ENCODE results near the gene EIF2B1.
"Not testable (repeated sequence)": the region's sequence is repeated elsewhere in the genome, so short reads cannot be mapped to it uniquely, and the experiment has no call there.

EIF2B1 gene

GRCh38 chr12:123617144-123617543 is 16.3 kb downstream of the EIF2B1 start:
- DNase-seq, result no peak

GRCh38 chr12:123614531-123614930 is 19.0 kb downstream of the EIF2B1 start:
- no peak for DNase-seq

- DNase-seq, result no peak
Observed at GRCh38 chr12:123614110-123614509, 19.4 kb downstream of the EIF2B1 start.

GRCh38 chr12:123608182-123608581 is 25.3 kb downstream of the EIF2B1 start:
- DNase-seq, result no peak

GRCh38 chr12:123607756-123608155 is 25.7 kb downstream of the EIF2B1 start:
- DNase-seq, result no peak

GRCh38 chr12:123603495-123603894 is 30.0 kb downstream of the EIF2B1 start:
- not testable (repeated sequence) for DNase-seq

- DNase-seq, result no peak
Observed at GRCh38 chr12:123602651-123603195, 30.8 kb downstream of the EIF2B1 start.

- DNase-seq, result peak; percentile 73
Observed at GRCh38 chr12:123601602-123602489, 31.6 kb downstream of the EIF2B1 start, which contains the start of gene DDX55. TSS of gene DDX55 (plus strand) at chr12:123602099. CDS start at chr12:123602149, 50 bp downstream.

- no peak for DNase-seq
Observed at GRCh38 chr12:123599721-123600120, 33.8 kb downstream of the EIF2B1 start.

- DNase-seq, result no peak
Observed at GRCh38 chr12:123599310-123599709, 34.2 kb downstream of the EIF2B1 start.

GRCh38 chr12:123598522-123598921 is 35.0 kb downstream of the EIF2B1 start:
- no peak for DNase-seq

- DNase-seq, result no peak
Observed at GRCh38 chr12:123597100-123597499, 36.4 kb downstream of the EIF2B1 start.

- DNase-seq, result no peak
Observed at GRCh38 chr12:123595729-123596128, 37.8 kb downstream of the EIF2B1 start.

GRCh38 chr12:123591702-123592481 is 41.6 kb downstream of the EIF2B1 start:
- DNase-seq, result no peak

- DNase-seq, result no peak
Observed at GRCh38 chr12:123580772-123581171, 52.7 kb downstream of the EIF2B1 start.

GRCh38 chr12:123578829-123579228 is 54.7 kb downstream of the EIF2B1 start:
- DNase-seq, result not testable (repeated sequence)

GRCh38 chr12:123578243-123578642 is 55.2 kb downstream of the EIF2B1 start:
- DNase-seq, result no peak

- no peak for DNase-seq
Observed at GRCh38 chr12:123576611-123577010, 56.9 kb downstream of the EIF2B1 start.

- no peak for DNase-seq
Observed at GRCh38 chr12:123573870-123574269, 59.6 kb downstream of the EIF2B1 start.

- DNase-seq, result no peak
Observed at GRCh38 chr12:123572391-123572790, 61.1 kb downstream of the EIF2B1 start.

- DNase-seq, result no peak
Observed at GRCh38 chr12:123571343-123571813, 62.1 kb downstream of the EIF2B1 start.

All from COR-L47 (cell line).